GM13976 (cell line): Measurements from ENCODE around the gene WWC2.

Experiments used
- DNase-seq: peaks from one replicate; pipeline ENCODE4 v3.0.0; 2012; ENCODE audit warnings: low spot score
- in situ Hi-C: fragments of 300-500 bp; cut with MboI; formaldehyde crosslinking; loops from one replicate; pipeline ENCODE4 v1.12.0; 2022; ENCODE audit warnings: low sequenced_read_pairs, mixed read lengths, inconsistent platforms; ENCODE audit not compliant: unreplicated experiment
- TF ChIP-seq, protein P1 (sequence below): IDR thresholded peaks from 2 replicates; pipeline ENCODE4 v1.5.1; 2012; ENCODE audit warnings: borderline replicate concordance, mild to moderate bottlenecking; ENCODE audit not compliant: insufficient read depth; ENCODE audit errors: extremely low read depth, missing control alignments, control extremely low read depth

The WWC2 gene

DNA sequence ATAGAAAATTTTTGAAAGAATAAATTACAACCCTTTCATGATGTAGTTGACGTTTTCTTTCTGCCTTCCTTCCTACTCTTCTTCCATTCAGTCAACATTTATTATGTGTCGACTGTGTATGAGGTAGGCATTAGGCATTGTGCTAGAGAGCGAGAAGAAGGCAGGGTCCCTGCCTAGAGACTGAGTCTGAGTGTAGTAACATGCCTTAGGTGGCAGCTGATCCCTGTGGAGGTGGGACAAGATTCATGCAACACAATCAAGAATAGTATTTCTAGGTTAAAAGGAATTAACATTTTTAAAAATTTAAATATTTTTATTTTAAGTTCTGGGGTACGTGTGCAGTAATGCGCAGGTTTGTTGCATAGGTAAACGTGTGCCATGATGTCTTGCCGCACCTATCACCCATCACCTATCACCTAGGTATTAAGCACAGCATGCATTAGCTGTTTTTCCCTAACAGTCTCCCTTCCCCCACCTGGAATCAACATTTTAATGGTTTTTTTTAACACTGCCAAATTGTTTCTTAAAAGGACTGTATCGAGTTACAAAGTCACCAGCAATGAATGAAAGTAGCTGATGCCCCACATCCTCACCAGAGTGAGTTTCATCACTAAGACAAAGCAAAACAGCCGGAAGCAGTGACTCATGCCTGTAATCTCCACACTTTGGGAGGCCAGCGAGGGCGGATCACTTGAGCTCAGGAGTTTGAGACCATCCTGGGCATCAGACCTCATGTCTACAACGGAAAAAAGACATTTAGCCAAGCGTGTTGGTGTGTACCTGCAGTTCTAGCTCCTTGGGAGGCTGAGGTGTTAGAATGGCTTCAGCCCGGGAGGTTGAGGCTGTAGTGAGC, 84.0 kb downstream of the WWC2 start:
- no peak for DNase-seq

DNA sequence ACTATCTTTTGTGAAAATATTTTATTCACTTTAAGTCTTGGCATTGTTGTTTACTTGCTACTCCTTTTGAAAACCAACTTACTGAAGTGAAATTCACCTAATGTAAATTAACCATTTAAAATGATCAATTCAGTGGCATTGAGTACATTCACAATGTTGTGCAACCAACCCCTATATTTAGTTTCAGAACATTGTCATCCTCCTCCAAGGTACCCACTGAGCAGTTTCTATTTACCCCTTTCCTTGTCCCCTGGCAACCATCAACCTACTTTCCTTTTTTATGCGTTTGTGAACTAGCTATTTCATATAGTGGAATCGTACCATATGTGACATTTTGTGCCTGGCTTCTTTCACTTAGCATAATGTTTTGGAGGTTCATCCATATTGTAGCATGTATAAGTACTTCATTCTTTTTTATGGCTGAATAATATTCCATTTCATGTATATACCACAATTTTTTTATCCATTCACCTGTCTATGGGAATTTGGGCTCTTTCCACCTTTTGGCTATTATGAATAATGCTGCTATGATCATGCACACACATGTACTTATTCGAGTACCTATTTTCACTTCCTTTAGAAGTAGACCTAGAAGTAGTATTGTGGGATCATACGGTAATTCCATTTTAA, 85.0 kb downstream of the WWC2 start:
- TF ChIP-seq, protein P1, sequence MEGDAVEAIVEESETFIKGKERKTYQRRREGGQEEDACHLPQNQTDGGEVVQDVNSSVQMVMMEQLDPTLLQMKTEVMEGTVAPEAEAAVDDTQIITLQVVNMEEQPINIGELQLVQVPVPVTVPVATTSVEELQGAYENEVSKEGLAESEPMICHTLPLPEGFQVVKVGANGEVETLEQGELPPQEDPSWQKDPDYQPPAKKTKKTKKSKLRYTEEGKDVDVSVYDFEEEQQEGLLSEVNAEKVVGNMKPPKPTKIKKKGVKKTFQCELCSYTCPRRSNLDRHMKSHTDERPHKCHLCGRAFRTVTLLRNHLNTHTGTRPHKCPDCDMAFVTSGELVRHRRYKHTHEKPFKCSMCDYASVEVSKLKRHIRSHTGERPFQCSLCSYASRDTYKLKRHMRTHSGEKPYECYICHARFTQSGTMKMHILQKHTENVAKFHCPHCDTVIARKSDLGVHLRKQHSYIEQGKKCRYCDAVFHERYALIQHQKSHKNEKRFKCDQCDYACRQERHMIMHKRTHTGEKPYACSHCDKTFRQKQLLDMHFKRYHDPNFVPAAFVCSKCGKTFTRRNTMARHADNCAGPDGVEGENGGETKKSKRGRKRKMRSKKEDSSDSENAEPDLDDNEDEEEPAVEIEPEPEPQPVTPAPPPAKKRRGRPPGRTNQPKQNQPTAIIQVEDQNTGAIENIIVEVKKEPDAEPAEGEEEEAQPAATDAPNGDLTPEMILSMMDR = no peak
- DNase-seq = no peak
- in situ Hi-C loops = no loop called here

More for the DNA sequence above, 84.0 kb downstream of the WWC2 start:
- TF ChIP-seq, protein P1 = no peak
- in situ Hi-C loops = no loop called here

DNA sequence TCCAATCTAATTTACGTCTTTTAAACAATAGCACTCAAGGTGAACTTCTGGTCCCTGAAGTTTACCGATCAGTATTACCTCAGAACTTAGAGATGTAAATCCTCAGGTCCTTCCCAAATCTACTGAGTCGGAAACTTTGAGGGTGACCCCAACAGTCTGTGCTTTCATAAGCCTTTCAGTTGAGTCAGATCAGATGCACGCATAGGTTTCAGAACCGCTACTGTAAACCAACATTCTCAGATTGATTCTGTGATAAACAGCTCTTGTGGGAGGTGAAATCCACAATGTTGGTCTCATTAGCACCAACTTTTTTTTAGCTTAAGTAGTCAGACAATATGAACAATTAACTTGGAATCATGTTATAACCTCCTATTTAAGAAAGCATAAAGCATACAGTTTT, 86.0 kb downstream of the WWC2 start:
- no peak for DNase-seq
- in situ Hi-C loops = no loop called here

DNA sequence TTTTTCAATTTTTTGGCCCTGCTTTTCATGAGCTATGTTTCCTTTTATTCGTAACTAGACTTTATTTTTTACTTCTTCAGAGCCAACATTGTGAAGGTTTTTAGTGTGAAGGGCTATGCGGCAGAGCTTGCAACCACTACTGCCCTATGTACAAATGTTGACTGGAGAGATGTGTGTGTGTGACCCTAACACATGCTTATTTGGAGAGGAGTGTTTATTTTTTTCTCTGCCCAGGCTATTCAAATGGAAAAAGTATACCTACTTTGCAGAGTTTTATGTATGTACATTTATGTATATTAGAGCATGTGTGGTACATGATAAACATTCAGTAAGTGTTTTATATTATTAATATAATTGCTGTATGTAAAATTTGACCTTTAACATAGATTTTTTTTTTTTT, 86.5 kb downstream of the WWC2 start:
- TF ChIP-seq, protein P1 = no peak
- in situ Hi-C loops = no loop called here
- DNase-seq = no peak

More for the DNA sequence above, 86.0 kb downstream of the WWC2 start:
- TF ChIP-seq, protein P1 = no peak

DNA sequence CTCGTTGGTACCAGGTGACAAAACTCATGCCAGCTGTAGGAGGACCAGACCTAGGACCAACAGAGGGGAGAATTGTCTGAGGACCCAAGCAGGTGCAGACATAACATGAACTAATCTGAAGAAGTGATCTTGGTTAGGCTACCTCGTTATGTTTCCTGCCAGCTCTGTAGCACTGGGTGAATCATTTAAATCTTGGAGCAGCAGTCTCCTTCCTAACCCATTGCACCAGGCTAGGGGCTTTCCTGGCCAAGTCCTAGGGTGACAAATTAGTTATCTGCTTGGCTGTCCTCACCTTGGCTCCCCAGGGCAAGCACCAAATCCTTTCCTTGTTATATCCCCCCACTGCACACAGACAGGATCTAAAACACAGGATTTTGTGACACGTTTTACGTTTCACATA, 87.8 kb downstream of the WWC2 start:
- DNase-seq = no peak
- TF ChIP-seq, protein P1 = no peak
- in situ Hi-C loops = no loop called here

DNA sequence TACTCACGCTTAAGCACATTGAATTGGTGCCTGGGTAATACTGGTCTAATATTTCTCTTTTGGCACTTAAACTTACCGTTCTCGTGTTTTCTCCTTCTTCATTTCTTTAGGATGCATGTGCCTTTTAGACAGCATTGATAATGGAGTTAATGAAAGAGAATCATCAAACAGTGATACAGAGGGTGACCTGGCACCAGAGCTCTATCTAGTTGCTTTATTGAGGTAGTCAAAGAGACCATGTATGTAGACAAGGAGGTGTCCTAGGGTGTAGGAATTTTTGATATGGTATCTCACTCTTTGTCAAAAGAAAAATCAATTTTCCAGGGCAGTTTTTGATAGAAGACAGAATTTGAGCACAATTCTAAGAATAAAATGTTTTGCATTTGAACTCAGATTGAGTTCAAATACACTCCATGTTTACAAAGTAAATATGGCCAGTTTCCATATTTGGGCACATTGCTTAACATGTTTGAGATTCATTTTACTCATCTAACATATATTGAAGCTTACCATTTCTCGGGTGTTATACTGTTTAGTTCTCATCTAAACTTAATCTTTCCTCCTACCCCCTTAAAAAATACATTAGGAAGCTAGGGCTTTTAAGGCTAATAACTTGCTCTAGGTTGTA, 92.0 kb downstream of the WWC2 start:
- no peak for DNase-seq
- TF ChIP-seq, protein P1 = no peak
- in situ Hi-C loops = no loop called here
